HG03159 (cell line): Measurements from ENCODE around the gene CR1.
"Not testable (repeated sequence)": the region's sequence is repeated elsewhere in the genome, so short reads cannot be mapped to it uniquely, and the experiment has no call there.

Experiments used
- ATAC-seq: cut with Tn5 transposase; IDR thresholded peaks from one replicate; pipeline ENCODE4 v1.9.1; 2021; ENCODE audit warnings: mild to moderate bottlenecking, moderate library complexity; ENCODE audit not compliant: unreplicated experiment

CR1 gene

DNA sequence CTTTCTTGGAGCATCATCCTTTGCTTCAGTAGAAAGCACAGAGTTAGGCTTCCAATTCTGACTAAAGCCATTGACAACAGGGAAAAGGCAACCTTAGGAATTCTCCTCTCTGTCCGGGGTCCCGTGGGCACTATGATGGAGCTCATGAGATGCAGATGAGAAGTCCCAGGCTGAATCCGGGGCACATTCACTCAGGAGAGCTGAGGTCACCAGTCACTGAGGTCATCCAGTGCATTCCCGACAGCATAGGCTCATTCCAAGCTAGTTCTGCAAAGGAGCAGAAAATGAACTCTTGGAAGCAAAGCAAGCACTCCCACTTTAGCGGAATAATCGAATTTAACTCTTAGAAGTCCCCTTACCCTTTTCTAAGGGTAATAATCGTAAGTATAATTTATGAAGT is 6.8 kb downstream of the CR1 start:
- no peak for ATAC-seq

DNA sequence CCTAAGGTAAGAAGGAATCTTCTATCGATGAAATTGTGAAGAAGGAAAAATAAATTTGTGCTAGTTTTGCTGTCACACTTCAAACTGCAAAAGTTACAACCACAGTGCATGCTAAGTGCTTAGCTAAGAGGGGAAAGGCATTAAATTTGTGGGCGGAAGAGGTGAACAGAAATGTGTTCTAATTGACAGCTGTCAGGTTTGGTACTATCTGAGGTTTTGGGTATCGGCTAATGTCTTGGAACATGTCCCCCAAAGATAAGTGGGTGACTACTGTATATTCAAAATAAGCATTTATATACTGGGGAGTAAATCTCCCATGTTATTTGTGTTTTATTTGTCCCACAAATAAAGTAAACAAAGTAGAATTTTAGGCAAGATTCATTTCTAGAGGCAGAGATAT is 8.0 kb downstream of the CR1 start:
- ATAC-seq = no peak

DNA sequence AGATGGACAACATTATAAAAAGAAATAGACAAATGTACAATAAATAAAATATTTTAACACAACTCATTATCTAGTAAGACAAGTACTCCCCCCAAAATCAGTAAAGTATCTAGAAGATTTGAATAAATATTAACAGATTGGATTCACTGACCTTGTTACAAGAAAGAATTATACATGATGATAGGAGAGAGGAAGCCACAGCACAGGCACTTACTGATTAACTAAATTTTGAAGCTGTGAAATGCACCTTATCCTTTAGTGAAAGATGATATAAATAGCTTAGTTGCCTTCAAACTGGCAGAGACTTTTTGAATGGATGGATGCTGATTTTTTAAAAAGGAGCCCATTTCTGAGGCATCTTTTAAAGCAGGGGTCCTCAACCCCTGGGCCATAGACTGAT is 8.5 kb downstream of the CR1 start:
- ATAC-seq = no peak

DNA sequence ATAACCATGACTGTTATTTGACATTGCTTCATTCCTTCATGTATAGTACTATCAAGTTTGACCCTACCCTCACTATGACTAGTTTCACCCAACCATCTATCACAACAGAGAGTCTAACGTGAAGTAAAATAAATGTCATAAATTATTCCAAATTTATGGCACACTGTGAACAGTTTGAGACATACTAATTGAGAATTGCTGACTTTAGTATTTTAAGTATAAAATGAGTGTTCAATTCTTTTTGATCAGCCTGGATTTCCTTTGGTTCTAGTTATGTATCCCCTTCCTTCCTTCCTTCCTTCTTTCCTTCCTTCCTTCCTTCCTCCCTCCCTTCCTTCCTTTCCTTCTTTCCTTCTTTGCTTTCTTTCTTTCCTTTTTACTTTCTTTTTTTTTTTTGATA is 14.5 kb downstream of the CR1 start:
- ATAC-seq = no peak

DNA sequence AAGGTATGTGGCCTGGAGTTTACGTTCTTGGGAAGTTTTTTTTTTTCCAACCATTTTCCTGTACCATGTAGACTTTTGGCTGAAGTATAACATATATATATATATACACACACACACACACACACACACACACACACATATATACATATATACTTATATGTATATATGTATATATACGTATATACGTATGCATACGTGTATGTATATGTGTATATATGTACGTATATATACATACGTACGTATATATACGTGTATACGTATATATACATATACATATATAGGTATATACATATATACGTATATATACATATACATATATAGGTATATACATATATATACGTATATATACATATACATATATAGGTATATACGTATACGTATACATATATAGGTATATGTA is 18.9 kb downstream of the CR1 start:
- no peak for ATAC-seq

DNA sequence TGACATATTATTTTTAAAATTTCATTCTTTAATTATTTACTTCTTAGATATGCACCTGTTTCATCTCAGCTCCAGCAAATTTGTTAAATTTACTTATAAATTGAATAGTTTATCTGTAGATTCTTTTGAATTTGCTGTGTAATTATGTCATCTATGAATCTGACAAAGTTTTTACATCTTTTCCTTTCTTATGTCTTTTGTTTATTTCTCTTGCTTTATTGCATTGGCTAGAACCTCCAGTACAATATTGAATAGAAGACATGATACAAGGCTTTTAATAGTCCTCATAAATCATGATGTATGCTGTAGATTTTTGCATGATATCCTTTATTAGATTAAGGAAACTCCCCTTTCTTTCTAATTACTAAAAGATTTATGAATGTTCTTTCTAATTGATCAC is 20.8 kb downstream of the CR1 start:
- ATAC-seq = no peak

DNA sequence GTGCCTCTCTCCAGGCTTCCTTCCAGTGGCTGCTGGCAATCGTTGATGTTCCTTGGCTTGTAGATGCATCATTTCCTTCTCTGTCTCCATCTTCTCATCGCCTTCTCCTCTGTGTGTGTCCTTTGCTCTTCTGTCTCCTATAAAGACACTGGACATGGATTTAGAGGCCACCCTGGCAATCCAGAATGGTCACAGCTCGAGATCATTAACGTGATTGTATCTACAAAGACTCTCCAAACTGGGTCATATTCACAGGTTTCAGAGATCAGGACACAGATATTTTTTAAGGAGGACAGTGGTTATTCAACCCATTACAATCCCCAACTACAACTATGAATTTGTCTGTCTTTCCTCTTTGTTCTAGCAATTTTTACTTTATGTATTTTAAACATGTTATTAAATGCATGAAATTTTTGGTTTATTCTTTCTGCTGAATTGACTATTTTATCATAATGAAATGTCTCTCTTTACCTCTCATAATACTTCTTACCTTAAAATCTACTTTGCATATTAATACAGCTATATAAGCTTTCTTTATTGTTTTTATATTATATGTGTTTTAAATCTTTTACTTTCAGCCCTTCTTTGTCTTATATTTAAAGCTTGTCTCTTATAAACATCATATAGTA is 22.8 kb downstream of the CR1 start:
- ATAC-seq = no peak

DNA sequence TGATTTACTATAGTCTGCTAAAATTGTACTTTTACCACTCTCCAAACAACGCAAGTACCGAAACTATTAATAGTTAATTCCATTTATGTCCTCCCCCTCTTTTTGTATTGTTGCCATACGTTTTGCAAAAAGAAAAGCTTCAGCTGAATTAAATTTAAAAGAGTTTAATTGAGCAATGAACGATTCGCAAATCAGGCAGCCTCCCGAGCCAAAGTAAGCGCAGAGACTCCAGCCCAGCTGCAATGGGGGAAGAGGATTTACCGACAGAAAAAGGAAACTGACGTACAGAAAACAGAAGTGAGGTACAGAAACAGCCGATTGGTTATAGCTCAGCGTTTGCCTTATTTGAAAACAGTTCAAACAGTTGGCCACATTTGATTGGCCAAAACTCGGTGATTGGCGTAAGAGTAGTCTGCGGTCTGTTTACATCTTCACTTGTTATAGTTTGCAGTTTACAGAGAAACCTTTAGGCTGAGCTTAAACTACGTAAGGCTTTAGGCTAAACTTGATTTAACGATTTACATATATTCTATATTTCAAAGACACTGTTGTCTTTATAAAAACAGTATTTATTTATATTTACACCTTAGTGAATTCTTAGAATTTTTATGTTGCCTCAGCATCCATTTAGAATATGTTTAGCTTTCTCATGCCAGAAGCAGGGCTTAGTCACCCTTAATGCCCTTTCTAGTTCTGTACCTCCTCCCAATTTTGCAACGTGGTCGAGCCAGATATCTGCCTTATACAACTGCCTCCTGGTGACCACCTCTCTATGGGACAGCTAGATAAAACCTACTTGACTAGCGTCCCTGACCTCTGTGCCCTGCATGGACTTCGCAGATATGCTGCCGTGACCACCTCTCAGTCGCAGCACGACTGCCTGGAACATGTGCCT is 23.8 kb downstream of the CR1 start:
- no peak for ATAC-seq

DNA sequence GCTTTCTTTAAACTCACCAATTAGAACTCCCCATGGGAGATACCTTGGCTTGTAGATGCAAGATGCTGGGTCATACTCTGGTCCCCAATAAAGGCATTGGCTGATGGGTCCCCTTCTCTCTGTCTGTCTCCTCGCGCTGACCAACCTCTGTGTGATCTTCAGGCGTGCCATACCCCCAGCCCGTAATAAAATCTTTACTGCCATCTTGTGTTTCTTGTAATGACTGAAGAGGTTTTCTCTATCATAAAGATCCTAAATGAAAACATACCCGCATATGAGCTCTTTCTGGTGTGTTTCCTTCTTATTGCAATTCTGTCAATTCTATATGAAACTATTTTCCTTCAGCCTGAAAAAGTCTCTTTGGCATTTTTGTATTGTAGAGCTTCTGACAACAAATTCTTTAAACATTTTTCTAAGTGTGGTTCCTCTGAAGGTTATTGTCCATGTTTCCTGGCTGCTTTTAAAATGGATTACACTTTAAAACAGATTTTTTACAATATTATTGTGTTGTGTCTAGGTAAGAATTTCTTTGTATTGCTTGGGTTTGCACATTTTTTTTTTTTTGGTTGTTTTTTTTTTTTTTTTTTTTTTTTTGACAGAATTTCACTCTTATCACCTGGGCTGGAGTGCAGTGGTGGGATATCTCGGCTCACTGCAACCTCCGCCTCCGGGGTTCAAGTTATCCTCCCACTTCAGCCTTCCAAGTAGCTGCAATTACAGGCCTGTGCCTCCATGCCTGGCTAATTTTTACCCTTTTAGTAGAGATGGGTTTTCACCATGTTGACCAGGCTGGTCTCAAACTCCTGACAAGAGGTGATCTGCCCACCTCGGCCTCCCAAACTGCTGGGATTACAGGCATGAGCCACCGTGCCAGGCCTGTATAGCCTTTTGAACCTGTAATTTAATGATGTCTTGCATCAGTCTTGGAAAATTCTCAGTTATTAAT is 24.7 kb downstream of the CR1 start:
- not testable (repeated sequence) for ATAC-seq

DNA sequence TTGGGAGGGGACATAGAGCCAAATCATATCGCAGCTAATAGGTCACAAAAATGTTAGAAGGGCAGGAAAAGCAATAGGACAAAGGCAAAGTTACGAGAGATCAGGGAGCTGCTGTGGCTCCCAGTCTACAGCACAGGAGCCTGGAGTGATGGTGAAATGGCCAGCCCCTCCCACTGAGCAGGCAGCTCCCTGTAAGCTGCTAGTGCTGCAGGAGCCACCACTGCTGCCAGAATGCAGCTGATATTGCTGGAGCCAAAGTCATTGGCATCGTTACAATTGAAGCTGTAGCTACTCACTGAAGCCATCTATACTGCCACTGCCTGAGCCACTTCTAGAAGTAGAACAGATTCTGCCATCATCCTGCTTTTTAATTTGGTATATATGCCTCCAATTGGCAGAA is 29.3 kb downstream of the CR1 start:
- not testable (repeated sequence) for ATAC-seq

DNA sequence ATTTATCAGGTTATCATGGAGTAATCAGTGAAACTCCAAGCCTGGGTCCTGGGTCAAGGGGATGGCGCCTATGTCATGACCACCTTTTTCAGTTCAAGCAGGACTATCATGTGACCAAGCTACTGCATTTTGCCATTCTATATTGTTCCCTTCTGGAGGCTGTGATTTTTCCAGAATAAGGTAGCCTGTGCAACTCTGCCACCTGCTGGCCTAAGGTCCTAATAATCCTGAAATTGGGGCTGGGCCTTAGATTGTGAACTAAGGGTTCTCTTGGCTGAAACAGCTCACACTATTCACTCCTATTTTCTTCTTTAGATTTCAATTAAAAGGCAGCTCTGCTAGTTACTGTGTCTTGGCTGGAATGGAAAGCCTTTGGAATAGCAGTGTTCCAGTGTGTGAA is 32.4 kb downstream of the CR1 start:
- ATAC-seq = not testable (repeated sequence)

DNA sequence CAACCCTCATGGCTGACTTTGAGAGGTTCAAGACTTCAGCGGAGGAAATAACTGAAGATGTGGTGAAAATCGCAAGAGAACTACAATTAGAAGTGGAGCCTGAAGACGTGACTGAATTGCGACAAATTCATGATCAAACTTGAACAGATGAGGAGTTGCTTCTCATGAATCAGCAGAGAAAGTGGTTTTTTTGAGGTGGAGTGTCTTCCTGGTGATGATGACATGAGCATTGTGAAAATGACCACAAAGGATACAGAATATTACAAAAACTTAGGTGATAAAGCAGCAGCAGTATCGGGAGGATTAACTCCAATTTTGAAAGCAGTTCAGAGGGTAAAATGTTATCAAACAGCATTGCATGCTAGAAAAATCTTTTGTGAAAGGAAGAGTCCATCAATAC is 40.3 kb downstream of the CR1 start:
- ATAC-seq = not testable (repeated sequence)

DNA sequence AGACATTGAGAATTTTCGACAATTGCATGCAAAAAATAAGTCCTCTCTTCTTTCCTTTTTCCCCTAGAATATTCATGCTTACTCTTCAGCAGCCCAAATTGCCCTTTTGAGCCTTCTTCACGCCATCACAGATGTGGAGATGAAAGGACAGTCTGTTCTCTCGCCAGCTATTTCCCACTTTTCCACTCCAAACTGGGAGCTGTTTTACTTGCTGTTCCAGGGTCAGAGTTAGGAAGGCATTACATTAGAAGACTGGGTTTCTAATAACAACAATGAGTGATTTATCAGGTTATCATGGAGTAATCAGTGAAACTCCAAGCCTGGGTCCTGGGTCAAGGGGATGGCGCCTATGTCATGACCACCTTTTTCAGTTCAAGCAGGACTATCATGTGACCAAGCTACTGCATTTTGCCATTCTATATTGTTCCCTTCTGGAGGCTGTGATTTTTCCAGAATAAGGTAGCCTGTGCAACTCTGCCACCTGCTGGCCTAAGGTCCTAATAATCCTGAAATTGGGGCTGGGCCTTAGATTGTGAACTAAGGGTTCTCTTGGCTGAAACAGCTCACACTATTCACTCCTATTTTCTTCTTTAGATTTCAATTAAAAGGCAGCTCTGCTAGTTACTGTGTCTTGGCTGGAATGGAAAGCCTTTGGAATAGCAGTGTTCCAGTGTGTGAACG is 50.9 kb downstream of the CR1 start:
- ATAC-seq = not testable (repeated sequence)

DNA sequence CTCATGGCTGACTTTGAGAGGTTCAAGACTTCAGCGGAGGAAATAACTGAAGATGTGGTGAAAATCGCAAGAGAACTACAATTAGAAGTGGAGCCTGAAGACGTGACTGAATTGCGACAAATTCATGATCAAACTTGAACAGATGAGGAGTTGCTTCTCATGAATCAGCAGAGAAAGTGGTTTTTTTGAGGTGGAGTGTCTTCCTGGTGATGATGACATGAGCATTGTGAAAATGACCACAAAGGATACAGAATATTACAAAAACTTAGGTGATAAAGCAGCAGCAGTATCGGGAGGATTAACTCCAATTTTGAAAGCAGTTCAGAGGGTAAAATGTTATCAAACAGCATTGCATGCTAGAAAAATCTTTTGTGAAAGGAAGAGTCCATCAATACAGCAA is 58.9 kb downstream of the CR1 start:
- ATAC-seq = not testable (repeated sequence)

DNA sequence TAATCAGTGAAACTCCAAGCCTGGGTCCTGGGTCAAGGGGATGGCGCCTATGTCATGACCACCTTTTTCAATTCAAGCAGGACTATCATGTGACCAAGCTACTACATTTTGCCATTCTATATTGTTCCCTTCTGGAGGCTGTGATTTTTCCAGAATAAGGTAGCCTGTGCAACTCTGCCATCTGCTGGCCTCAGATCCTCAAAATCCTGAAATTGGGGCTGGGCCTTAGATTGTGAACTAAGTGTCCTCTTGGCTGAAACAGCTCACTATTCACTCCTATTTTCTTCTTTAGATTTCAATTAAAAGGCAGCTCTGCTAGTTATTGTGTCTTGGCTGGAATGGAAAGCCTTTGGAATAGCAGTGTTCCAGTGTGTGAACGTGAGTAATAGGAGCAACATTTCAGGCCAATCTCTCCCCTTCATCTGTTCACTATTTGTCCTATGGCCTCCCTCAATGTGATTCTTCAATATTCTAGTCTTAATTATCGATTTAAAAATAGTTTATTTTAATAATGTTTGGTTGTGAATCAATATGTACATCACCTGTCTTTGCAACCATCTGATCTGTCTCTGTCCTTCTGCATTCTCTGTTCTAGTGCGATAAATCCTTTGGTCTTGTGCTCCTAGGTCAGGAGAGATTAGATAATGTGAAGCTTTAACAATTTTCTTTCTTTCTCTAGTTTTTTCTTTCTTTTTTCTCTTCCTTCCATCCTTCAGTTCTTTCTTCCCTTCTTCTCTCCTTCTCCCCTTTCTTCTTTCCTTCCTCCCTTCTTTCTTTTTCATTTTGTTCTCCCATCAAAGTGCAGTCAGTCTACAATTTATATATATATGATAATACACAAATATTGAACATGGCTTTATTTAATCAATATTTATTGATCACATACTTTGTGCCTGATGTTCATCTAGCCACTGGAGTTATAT is 69.8 kb downstream of the CR1 start:
- no peak for ATAC-seq

DNA sequence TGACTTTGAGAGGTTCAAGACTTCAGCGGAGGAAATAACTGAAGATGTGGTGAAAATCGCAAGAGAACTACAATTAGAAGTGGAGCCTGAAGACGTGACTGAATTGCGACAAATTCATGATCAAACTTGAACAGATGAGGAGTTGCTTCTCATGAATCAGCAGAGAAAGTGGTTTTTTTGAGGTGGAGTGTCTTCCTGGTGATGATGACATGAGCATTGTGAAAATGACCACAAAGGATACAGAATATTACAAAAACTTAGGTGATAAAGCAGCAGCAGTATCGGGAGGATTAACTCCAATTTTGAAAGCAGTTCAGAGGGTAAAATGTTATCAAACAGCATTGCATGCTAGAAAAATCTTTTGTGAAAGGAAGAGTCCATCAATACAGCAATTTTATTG is 76.0 kb downstream of the CR1 start:
- not testable (repeated sequence) for ATAC-seq

DNA sequence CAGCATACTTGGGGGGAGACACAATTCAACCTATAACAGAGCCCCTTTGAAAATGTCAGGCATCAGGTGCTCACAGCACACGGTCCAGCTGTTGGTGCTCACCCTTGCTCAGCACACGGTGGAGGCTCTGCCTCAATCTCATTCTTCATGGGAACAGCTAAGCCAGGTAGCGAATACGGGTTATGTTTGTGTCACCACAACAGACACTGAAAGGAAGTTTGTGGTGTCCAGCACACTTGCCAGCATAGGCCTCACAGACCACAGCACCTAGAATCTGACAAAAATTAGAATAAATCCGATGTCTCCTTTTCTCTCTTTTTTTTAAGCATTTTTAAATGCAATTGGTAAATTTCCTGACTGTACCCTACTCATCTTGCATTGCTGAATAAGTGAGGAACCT is 77.1 kb downstream of the CR1 start:
- not testable (repeated sequence) for ATAC-seq

DNA sequence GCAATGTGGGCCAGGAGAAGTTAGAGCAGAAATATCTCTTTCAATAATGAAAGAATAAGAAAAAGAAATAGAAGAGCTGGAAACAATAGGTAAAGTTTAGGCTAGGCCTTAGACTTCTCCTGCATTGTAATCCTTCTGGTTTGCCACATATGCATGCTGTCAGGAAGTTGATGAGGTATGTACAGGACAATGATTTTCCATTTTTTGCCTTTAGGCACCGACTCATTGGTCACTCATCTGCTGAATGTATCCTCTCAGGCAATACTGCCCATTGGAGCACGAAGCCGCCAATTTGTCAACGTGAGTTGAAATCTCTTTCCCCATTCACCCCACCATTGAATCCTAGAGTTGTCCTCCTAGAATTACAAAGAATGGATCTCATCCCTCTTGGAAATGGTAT is 79.4 kb downstream of the CR1 start:
- ATAC-seq = not testable (repeated sequence)

DNA sequence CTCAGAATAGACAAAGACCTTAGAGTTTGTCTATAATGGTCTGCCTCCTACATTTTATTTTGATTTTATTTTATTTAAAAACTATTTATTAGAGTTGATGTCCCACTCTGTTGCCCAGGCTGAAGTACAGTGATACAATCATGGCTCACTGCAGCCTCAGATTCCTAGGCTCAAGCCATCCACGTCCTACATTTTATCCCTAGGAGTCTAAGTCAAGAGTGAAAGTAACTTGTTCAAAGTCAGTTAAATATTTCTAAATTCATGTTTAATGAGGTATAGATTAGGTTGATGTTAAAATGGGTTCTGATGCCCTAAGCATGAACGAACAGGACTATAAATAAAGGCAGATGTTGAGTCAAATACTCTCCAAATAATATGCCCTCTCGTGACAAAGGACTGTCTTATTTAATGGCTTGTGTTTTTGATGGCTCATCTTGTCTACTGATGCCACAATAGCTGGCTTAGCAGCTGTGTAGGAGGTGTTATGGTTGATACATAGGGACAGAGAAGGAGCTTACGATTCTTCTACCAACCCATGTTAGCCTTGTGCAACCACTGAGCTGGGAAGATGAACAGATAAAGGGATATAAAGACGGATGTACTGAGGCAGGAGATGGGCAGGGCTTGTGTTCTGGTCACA is 83.0 kb downstream of the CR1 start:
- no peak for ATAC-seq
